GM21786 (cell line): Measurements from ENCODE around the gene MATR3.

Experiments used
- ATAC-seq: cut with Tn5 transposase; IDR thresholded peaks from one replicate; pipeline ENCODE4 v1.9.1; 2021; ENCODE audit not compliant: unreplicated experiment

MATR3 gene

GRCh38 chr5:139272471-139273321 lies 20.8 kb upstream of the MATR3 start:
- no peak for ATAC-seq

- no peak for ATAC-seq
These were observed 20.3 kb upstream of the MATR3 start for GRCh38 chr5:139273322-139273571.

- peak; percentile 79 for ATAC-seq
These were observed 19.8 kb upstream of the MATR3 start for GRCh38 chr5:139273572-139274289.

- no peak for ATAC-seq
These were observed 18.0 kb upstream of the MATR3 start for GRCh38 chr5:139275536-139275935.

- ATAC-seq = no peak
These were observed 17.6 kb upstream of the MATR3 start for GRCh38 chr5:139275956-139276355.

- ATAC-seq = no peak
These were observed 17.1 kb upstream of the MATR3 start for GRCh38 chr5:139276426-139276825.

GRCh38 chr5:139277171-139277570 lies 16.4 kb upstream of the MATR3 start:
- no peak for ATAC-seq

GRCh38 chr5:139278540-139279274 lies 14.8 kb upstream of the MATR3 start:
- ATAC-seq = no peak

GRCh38 chr5:139282197-139282557 lies 11.4 kb upstream of the MATR3 start:
- ATAC-seq = no peak

GRCh38 chr5:139283252-139284166 lies 10.0 kb upstream of the MATR3 start:
- no peak for ATAC-seq

GRCh38 chr5:139284295-139284694 lies 9.2 kb upstream of the MATR3 start:
- ATAC-seq = no peak

- no peak for ATAC-seq
These were observed 7.7 kb upstream of the MATR3 start for GRCh38 chr5:139285651-139286392.

- ATAC-seq = no peak
These were observed 5.5 kb upstream of the MATR3 start for GRCh38 chr5:139287890-139288635.

- no peak for ATAC-seq
These were observed 2.5 kb upstream of the MATR3 start for GRCh38 chr5:139291051-139291450.

GRCh38 chr5:139293202-139293506 lies 386 bp upstream of the MATR3 start:
- no peak for ATAC-seq

GRCh38 chr5:139294374-139295165 lies 1.0 kb downstream of the MATR3 start:
- ATAC-seq = peak; percentile 28

GRCh38 chr5:139295346-139296057 lies 2.0 kb downstream of the MATR3 start:
- ATAC-seq = no peak

GRCh38 chr5:139296198-139296597 lies 2.7 kb downstream of the MATR3 start:
- ATAC-seq = no peak
